ENCODE results near the gene CLMN. TPM values are rescaled to one million over a fixed set of nuclear protein-coding genes. Genes with fewer than 3 reads are reported as not detected.

Gene CLMN
- total RNA-seq, 2 donors from 2014 or later, result 105 to 131 TPM

DNA sequence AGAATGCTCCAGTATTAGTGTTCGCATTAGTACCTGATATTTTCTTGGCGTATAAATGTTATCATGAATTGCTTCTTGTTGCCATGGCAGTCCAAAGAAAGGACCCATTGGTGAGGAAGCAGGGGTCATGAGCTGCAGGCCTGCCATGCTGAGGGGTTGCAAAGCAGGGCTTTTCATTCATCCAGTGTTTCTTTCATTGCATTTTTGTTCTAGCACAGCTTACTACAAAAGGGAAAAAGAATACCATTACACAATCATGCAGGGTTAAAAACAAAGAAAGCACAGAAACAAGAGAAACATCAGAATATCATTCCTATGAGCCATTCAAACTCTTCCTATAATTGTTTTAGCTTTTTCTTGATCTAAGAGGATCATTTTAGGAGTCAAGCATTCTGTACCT is 186.4 kb downstream of the CLMN start:
- Histone ChIP-seq H3K4me3 (no peak overlapping the region), H3K9me3 (no peaks in the 10 kb centered on the region), H3K9ac (ENCODE audit: low read depth in 2 of 2, low read length in 2 of 2) (no peak overlapping the region), H3K27me3 (no peaks in the 10 kb centered on the region), H3K27ac (no peak overlapping the region), H3K36me3 (no peaks in the 10 kb centered on the region), H3K4me1 (no peaks in the 10 kb centered on the region)
- intact Hi-C loops (cut with DNase I), result no loop called here
- TF ChIP-seq, protein P1, sequence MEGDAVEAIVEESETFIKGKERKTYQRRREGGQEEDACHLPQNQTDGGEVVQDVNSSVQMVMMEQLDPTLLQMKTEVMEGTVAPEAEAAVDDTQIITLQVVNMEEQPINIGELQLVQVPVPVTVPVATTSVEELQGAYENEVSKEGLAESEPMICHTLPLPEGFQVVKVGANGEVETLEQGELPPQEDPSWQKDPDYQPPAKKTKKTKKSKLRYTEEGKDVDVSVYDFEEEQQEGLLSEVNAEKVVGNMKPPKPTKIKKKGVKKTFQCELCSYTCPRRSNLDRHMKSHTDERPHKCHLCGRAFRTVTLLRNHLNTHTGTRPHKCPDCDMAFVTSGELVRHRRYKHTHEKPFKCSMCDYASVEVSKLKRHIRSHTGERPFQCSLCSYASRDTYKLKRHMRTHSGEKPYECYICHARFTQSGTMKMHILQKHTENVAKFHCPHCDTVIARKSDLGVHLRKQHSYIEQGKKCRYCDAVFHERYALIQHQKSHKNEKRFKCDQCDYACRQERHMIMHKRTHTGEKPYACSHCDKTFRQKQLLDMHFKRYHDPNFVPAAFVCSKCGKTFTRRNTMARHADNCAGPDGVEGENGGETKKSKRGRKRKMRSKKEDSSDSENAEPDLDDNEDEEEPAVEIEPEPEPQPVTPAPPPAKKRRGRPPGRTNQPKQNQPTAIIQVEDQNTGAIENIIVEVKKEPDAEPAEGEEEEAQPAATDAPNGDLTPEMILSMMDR (IDR thresholded peaks at IDR 0.05), result no peak
- DNase-seq, result no peak

DNA sequence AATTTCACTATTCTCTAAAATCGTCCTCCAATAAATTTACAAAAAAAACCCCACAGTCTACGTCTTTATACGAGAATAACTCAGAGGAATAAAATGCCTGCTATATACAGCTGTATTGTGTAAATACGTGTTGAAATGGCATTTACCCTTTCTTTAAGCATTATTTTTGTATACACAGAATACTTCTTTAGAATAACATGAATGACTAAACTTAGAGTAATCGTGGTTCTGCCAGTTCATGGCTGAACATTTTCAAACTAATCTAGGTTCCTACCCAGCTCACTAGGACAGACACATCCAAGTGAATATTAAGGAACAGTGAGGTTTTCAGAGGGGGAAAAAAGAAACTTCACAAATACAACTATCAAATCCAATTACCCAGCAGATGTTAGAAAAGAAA is 186.9 kb downstream of the CLMN start:
- H3K27me3 ChIP-seq, result no peaks in the 10 kb centered on the region
- no peak overlapping the region for H3K27ac ChIP-seq
- no peak for DNase-seq
- H3K36me3 ChIP-seq, result no peaks in the 10 kb centered on the region
- intact Hi-C loops (cut with DNase I), result no loop called here
- no peak overlapping the region for H3K9ac ChIP-seq (ENCODE audit: low read depth in 2 of 2, low read length in 2 of 2)
- TF ChIP-seq, protein P1 (IDR thresholded peaks at IDR 0.05), result no peak
- no peaks in the 10 kb centered on the region for H3K4me1 ChIP-seq
- no peaks in the 10 kb centered on the region for H3K9me3 ChIP-seq
- no peak overlapping the region for H3K4me3 ChIP-seq

Small RNAs within 50 kb of the gene (microRNA-seq; reads per million reads assigned to microRNA genes)
- 8.3 reads per million, percentile 12 among the genes with 10 or more reads in this experiment for gene MIR3173

Other genes with a start within 250 kb of the CLMN start
- 10 to 100 TPM; 49.3 to 53.7 TPM for gene DICER1, start 162.4 kb downstream of the CLMN start, total RNA-seq
- 1 to 10 TPM; 7.3 to 9.5 TPM for gene SYNE3, start 196.7 kb upstream of the CLMN start, total RNA-seq
- gene GLRX5, start 215.1 kb upstream of the CLMN start, total RNA-seq, result 10 to 100 TPM; 51.9 to 64.6 TPM